Measurements from ENCODE around the gene ATRN. TPM values are rescaled to one million over a fixed set of nuclear protein-coding genes. Genes with fewer than 3 reads are reported as not detected.

The ATRN gene
- total and polyA plus RNA-seq, 4 donors, result 8.4 to 104 (median 46.0) TPM

DNA sequence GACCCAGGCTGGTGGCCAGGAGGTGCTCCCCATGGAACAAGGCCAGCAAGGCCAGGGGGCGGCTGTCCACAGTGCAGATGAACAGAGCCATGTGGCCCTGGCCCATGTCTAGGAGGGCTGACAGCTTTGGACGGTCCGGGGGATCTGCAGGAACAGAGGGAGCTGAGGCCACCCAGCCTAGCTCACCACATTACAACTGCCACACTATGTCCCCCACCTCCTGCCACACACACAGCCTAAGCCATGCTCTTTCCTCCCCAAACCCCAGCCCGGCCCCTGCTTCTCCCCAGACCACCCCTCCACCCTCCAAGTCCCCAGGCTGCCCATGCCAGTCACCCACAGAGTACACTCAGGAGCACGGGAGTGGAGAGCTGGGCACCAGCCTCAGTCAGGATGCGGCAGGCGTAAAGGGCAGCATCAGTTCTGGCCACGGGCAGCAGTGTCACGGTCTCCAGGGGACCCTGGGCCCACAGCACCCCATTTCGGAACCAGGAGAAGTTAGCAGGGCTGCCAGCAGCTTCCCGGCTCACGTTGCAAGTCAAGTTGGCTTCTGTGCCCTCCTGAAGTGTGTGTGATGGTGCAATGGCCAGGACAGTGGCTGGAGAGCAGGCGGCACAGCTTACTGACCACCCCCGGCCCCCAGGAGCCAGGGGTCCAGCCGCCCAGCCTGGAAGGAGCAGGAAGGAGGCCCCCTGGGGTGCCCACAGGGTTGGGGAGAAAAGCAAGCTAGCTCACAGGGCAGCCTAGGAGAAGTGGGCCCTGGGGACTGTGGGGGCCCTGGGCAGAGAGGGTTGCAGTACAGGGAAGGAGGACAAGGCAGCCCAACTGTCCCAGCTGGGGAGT, 226.1 kb downstream of the ATRN start:
- Histone ChIP-seq H3K4me3 (ENCODE audit: low read depth in 1 of 3, low read length in 3 of 3) (no peak overlapping the region), H3K4me1 (ENCODE audit: control insufficient read depth in 4 of 4, insufficient read depth in 4 of 4, low read length in 3 of 4) (no peaks in the 10 kb centered on the region), H3K27me3 (ENCODE audit: control insufficient read depth in 4 of 4, insufficient read depth in 4 of 4, low read length in 3 of 4) (no peaks in the 10 kb centered on the region), H3K9ac (ENCODE audit: low read depth in 1 of 2, low read length in 2 of 2) (no peak overlapping the region), H3K36me3 (ENCODE audit: control insufficient read depth in 4 of 4, insufficient read depth in 3 of 4, low read depth in 1 of 4, low read length in 3 of 4) (no peaks in the 10 kb centered on the region), H3K9me3 (ENCODE audit: control insufficient read depth in 4 of 4, low read length in 3 of 4) (peaks cover 0 to 3% (median 0%) of the 10 kb centered on the region in 4 donors), H3K27ac (ENCODE audit: low read depth in 1 of 2, low read length in 2 of 2) (no peak overlapping the region)
- no peak for DNase-seq (ENCODE audit: low spot score)
- WGBS, result 84% methylated on average over 15 of the region's 15 CpGs
- TF ChIP-seq, protein P1, sequence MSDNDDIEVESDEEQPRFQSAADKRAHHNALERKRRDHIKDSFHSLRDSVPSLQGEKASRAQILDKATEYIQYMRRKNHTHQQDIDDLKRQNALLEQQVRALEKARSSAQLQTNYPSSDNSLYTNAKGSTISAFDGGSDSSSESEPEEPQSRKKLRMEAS (IDR thresholded peaks at IDR 0.05), result no peak
- TF ChIP-seq JUND (IDR thresholded peaks at IDR 0.05) (no peak), FOXA2 (IDR thresholded peaks at IDR 0.05) (no peak), NR2F2 (IDR thresholded peaks at IDR 0.05) (no peak), EGR1 (IDR thresholded peaks at IDR 0.05; ENCODE audit: low read depth in 2 of 2) (no peak), FOXA1 (IDR thresholded peaks at IDR 0.05) (no peak), TAF1 (conservative IDR thresholded peaks at IDR 0.05) (no peak), RAD21 (IDR thresholded peaks at IDR 0.05) (no peak), RXRA (IDR thresholded peaks at IDR 0.05) (no peak), YY1 (IDR thresholded peaks at IDR 0.05) (no peak), HNF4G (IDR thresholded peaks at IDR 0.05) (no peak)
- TF ChIP-seq, protein P2, sequence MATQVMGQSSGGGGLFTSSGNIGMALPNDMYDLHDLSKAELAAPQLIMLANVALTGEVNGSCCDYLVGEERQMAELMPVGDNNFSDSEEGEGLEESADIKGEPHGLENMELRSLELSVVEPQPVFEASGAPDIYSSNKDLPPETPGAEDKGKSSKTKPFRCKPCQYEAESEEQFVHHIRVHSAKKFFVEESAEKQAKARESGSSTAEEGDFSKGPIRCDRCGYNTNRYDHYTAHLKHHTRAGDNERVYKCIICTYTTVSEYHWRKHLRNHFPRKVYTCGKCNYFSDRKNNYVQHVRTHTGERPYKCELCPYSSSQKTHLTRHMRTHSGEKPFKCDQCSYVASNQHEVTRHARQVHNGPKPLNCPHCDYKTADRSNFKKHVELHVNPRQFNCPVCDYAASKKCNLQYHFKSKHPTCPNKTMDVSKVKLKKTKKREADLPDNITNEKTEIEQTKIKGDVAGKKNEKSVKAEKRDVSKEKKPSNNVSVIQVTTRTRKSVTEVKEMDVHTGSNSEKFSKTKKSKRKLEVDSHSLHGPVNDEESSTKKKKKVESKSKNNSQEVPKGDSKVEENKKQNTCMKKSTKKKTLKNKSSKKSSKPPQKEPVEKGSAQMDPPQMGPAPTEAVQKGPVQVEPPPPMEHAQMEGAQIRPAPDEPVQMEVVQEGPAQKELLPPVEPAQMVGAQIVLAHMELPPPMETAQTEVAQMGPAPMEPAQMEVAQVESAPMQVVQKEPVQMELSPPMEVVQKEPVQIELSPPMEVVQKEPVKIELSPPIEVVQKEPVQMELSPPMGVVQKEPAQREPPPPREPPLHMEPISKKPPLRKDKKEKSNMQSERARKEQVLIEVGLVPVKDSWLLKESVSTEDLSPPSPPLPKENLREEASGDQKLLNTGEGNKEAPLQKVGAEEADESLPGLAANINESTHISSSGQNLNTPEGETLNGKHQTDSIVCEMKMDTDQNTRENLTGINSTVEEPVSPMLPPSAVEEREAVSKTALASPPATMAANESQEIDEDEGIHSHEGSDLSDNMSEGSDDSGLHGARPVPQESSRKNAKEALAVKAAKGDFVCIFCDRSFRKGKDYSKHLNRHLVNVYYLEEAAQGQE (IDR thresholded peaks at IDR 0.05), result no peak
- TF ChIP-seq, protein P3, sequence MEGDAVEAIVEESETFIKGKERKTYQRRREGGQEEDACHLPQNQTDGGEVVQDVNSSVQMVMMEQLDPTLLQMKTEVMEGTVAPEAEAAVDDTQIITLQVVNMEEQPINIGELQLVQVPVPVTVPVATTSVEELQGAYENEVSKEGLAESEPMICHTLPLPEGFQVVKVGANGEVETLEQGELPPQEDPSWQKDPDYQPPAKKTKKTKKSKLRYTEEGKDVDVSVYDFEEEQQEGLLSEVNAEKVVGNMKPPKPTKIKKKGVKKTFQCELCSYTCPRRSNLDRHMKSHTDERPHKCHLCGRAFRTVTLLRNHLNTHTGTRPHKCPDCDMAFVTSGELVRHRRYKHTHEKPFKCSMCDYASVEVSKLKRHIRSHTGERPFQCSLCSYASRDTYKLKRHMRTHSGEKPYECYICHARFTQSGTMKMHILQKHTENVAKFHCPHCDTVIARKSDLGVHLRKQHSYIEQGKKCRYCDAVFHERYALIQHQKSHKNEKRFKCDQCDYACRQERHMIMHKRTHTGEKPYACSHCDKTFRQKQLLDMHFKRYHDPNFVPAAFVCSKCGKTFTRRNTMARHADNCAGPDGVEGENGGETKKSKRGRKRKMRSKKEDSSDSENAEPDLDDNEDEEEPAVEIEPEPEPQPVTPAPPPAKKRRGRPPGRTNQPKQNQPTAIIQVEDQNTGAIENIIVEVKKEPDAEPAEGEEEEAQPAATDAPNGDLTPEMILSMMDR (IDR thresholded peaks at IDR 0.05; ENCODE audit: low read depth, low read length, missing input control), result no peak
- TF ChIP-seq, protein P4, sequence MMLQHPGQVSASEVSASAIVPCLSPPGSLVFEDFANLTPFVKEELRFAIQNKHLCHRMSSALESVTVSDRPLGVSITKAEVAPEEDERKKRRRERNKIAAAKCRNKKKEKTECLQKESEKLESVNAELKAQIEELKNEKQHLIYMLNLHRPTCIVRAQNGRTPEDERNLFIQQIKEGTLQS (IDR thresholded peaks at IDR 0.05), result no peak

DNA sequence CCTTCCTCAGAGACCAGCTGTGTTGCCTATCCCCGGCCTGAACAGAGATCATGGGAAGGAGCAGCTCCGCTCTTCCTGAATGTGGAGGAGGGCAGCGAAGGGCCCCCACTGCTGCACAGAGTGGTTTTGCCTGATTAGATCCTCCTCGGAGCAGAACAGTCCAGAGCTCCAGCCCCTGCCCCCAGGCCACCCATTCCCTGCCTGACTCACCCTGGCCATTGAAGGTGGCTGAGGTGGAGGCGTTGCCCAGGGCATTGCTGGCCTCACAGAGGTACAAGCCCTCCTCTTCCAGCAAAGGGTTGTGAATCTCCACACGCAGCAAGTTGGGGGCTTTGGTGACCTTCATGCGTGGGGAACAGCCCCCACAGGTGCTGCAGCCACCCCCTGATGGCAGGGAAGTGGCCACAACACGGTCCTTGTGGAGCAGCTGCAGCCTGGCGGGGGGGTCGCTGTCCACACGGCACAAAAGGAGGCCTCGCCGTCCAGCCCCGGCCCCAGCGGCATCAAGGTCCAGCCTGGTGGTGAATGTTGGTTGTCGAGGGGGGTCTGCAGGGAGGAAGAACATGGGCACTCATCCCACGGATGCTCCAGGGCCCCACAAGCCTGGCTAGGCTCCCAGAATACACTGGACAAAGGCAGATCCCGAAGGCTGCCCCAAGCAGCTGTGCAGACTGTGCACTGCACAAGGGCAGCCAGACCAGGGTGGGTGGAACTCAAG, 226.9 kb downstream of the ATRN start:
- whole genome bisulfite sequencing, result 79% methylated on average over 18 of the region's 18 CpGs

More for the DNA sequence above, 226.9 kb downstream of the ATRN start:
- no peak for TF ChIP-seq SP1 (IDR thresholded peaks at IDR 0.05)
- no peak for TF ChIP-seq HNF4G (IDR thresholded peaks at IDR 0.05)
- TF ChIP-seq YY1 (IDR thresholded peaks at IDR 0.05), result no peak
- TF ChIP-seq JUND (IDR thresholded peaks at IDR 0.05), result no peak
- Histone ChIP-seq H3K9ac (ENCODE audit: low read depth in 1 of 2, low read length in 2 of 2) (no peak overlapping the region), H3K4me3 (ENCODE audit: low read depth in 1 of 3, low read length in 3 of 3) (no peak overlapping the region), H3K36me3 (ENCODE audit: control insufficient read depth in 4 of 4, insufficient read depth in 3 of 4, low read depth in 1 of 4, low read length in 3 of 4) (no peaks in the 10 kb centered on the region), H3K4me1 (ENCODE audit: control insufficient read depth in 4 of 4, insufficient read depth in 4 of 4, low read length in 3 of 4) (no peaks in the 10 kb centered on the region), H3K27ac (ENCODE audit: low read depth in 1 of 2, low read length in 2 of 2) (no peak overlapping the region), H3K9me3 (ENCODE audit: control insufficient read depth in 4 of 4, low read length in 3 of 4) (peaks cover 0 to 3% (median 0%) of the 10 kb centered on the region in 4 donors), H3K27me3 (ENCODE audit: control insufficient read depth in 4 of 4, insufficient read depth in 4 of 4, low read length in 3 of 4) (no peaks in the 10 kb centered on the region)
- DNase-seq (ENCODE audit: low spot score), result no peak

Measured in liver (tissue), 9 donors.